Activated T-helper 9 cell treated with anti-CD3 and anti-CD28 coated beads, Interleukin-2, amount 50 U/mL, for 16 hours (primary cell): ENCODE measurements around the gene MSI2.

ENCODE experiments used
- DNase-seq: peaks from one replicate; pipeline ENCODE4 v3.0.0-alpha.2; 2020; ENCODE audit warnings: low read depth

MSI2 gene

DNA sequence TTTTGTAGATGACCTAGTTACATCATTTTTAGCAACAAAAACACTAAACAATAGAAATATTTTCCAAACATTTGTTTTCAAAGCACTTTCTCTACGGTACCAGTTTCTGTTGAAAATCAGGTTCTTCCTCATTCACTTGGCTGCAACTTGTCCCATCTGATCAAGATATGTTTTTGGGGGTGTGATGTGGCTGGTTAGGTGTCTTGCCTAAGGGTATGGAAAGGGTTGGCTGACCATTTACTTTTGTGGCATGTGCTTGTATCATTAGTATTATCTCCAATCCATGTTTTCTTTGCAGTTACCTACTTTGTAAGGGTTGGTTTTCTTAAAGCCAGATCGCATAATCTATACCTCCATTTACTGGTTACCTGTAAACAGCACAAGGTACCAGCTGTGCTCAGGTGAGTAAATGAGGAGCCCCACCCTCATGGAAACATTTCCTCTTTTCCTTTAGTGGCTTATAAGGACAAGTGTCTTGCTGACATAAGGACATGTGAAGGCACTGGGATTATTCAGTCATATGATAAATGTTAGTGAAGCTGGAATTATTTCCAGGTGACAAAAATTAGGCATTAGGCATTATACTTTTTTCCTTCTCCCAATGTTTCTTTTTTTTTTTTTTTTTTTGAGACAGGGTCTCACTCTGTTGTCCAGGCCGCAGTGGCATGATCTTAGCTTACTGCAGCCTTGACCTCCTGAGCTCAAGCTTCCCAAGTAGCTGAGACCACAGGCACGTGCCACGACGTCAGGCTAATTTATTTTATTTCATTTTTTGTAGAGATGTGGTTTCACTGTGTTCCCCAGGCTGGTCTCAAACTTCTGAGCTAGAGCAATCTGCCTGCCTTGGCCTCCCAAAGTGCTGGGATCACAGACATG is 326.8 kb downstream of the MSI2 start:
- DNase-seq = no peak

GRCh38 chr17:57584050-57584551 is 327.8 kb downstream of the MSI2 start:
- no peak for DNase-seq

DNA sequence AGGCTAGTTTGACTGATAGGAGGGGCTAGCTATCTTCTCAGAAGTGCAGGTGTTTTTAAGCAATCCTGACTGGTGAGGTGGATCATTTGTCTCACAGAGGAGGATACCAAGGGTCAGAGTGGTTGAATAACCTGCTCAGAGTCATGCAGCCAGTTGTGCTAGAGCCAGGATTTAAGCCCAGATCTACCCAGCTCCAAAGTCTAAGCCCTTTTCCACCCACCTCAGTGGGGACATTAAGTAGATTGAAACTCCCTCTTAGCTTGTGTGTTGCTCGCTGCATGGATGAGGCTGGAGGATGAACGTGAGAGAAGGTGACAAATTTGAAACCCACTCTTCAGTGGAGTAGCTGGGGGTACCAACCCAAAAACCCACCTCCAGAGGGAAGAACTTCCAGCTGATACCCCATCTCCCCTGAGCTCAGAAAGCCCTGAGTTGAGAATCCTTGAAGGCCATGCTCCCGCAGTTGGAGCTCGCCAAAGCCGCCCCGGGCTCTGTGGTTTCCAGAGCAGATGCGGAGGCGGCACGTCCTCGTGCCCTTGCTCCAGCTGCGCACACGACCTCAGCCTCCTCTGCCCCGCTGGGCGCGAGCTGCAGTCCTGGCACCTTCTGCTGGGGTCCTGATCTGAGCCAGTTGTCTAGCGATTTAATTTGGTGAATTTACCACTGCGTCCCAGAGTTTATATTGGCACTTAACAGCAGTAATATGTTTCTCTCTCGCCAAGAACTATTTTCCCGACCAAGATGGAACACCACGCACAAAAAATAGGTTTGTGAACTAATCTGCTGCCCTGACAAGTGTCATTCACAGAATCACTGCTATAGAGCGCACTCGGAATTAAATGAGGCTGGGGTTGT is 329.2 kb downstream of the MSI2 start:
- no peak for DNase-seq

- no peak for DNase-seq
These were observed 329.9 kb downstream of the MSI2 start for GRCh38 chr17:57586196-57586740.

DNA sequence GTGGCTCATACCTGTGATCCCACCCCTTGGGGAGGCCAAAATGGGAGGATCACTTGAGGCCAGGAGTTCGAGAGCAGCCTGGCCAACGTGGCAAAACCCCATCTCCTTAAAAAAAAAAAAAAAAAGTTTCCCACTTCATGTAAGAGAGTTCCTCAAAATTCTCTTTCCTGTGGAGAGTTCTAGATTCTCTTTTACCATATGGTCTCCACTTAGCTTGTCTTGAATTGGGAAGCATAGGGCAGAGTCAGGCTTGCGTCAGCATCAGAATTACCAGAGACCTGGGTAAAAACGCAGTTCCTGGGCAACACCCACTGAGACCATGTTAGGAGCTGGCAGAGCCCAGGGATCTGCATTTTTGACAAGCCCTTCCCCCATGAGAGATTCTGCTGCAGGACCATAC is 330.4 kb downstream of the MSI2 start:
- no peak for DNase-seq

DNA sequence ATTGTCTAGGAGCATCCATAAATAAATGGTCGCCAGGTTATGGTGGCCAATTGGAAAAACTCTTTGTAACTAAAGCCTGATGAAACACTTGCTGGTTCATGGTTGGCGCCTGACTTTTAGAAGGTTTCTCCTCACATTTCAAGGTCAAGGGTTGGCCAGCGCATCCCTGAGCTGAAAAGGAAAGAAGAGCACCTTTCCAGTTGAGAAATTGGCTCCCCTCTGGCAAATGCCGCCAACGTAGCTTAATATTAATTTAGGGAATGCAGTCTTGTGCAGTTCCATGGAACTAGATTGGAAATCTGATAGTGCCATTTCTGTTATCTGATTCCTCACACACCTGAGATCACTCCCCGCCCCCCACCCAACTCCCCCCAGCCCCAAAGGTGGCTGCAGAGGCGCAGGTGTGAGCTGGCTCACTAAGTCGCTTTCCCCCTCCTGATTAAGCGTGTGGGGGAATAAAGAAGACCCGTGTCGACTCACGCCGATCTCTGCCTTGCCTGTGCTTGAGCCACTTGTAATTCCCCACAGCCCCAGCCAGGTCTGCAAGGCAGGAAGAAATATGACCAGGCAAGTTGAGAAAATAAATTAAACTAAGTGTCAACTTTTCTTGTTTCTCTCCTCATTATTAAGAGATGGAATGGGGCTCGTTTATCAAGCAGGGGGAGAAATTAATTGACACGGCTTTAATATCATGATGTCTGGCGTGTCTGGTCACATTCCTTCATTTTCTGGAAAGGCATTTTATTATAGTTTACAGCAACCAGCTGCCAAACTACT is 331.1 kb downstream of the MSI2 start:
- no peak for DNase-seq

GRCh38 chr17:57588086-57588485 is 331.8 kb downstream of the MSI2 start:
- no peak for DNase-seq

DNA sequence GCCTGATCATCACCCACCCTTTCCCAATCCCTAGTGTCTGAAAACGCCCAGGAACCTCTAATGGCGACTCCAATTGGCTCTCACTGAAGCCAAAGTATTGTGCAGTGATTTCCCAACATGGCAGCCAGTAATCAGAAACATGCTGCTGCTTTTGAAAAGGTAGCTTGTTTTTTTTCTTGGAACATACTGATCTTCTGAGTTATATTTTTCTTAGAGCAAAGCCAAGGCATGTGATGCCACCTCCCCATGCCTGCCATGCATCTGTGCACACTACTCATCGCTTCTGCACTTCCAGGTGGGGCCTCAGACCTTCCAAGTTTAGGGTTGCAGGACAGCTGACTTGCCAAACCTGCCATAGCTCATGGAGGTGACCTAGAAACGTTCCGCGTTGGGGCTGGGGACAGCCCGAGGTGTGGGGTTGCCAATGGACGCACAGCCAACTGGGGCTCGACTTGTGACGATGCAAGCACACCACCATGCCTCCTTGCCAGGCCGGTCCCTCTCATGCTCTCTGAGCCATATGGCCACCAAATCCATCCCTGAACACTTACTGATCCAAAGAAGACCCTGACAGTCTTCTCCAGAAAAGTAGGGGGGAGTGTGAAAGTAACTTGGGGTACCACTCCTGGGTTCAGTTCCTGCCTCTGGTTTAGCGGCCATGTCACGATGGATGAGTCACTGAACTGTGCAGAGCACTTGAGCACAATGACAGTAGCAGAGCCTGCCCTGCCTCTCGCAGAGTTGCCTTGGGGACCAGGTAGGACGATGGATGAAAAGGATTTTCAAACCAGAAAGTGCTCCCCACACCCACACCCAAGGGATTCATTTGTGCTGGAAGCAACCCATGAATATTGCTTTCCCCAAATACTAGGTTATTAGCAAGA is 333.1 kb downstream of the MSI2 start:
- DNase-seq = no peak

- no peak for DNase-seq
These were observed 337.6 kb downstream of the MSI2 start for GRCh38 chr17:57593739-57594462.

- DNase-seq = no peak
These were observed 338.4 kb downstream of the MSI2 start for GRCh38 chr17:57594767-57595166.

DNA sequence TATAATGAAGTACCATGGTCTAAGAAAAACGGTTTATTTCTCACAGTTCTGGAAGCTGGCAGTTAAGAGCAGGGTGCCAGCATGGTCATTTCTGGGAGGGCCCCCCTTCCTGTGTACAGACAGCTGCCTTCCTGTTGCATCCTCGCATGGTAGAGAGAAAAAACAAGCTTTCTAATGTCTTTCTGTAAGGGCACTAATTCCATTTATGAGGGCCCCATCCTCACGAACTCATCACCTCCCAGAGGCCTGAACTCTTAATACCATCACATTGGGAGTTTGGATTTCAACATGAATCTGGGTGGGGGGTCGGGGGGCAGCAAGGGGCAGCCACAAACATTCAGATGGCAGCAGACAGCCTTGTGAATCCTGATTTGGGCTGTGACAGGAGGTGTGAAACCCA is 339.1 kb downstream of the MSI2 start:
- no peak for DNase-seq

GRCh38 chr17:57595947-57596695 is 339.8 kb downstream of the MSI2 start:
- no peak for DNase-seq

DNA sequence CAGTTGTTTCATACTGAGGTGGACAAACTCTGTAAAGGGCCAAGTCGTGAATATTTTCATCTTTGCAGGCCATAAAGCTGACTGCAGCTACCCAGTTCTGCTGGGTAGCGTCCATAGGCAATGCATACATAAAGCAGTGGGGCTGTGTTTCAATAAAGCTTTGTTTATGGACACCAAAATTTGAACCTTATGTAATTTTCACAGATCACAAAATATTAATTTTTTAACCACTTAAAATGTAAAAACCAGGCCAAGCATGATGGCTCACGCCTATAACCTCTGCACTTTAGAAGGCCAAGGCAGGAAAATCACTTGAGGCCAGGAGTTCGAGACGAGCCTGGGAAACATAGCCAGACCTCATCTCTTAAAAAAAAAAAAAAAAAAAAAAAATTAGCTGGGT is 340.8 kb downstream of the MSI2 start:
- no peak for DNase-seq

- no peak for DNase-seq
These were observed 341.5 kb downstream of the MSI2 start for GRCh38 chr17:57597531-57598453.

GRCh38 chr17:57599271-57600045 is 343.1 kb downstream of the MSI2 start:
- DNase-seq = no peak

GRCh38 chr17:57600074-57600473 is 343.8 kb downstream of the MSI2 start:
- no peak for DNase-seq

DNA sequence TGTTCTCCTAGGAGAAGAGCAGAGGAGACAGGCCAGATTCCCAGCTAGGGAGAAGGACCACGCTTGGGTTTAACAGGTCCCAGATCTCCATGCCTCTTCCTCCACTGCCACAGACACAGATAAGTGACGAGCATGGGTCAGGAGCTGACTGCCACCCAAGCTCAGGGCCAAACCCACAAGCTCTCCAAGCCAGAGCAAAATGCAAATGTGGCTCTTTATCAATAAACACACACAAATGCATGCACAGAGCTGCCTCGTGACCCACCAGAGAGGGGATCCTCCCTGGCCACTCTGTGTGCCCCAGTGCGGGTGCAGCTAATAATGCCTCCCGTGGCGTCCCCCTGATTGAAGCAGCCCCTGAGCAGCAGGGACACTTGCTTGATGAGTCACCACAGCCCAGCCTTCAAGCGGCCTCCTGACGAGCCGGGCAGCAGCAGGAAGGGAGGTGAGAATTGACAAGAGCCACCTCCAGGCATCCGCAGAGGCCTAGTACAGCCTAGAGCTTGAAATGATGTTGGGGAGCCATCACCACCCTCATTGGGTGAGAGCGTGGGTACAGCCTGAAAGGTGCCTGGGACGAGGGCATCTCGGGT is 344.9 kb downstream of the MSI2 start:
- DNase-seq = no peak
